HEK293T (cell line): ENCODE measurements around the gene HRH4.

Experiments used
- BHLHE40 ChIP-seq: fragments of 450-650 bp; IDR thresholded peaks from 2 replicates; pipeline ENCODE4 v1.6.1; 2016; ENCODE audit warnings: mild to moderate bottlenecking, moderate library complexity, borderline replicate concordance
- LEF1 ChIP-seq: fragments of 450-650 bp; IDR thresholded peaks from 2 replicates; pipeline ENCODE4 v1.6.1; 2017; ENCODE audit warnings: mild to moderate bottlenecking, borderline replicate concordance
- TARDBP ChIP-seq: fragments of 450-650 bp; IDR thresholded peaks from 2 replicates; pipeline ENCODE4 v1.6.1; 2016

DNA sequence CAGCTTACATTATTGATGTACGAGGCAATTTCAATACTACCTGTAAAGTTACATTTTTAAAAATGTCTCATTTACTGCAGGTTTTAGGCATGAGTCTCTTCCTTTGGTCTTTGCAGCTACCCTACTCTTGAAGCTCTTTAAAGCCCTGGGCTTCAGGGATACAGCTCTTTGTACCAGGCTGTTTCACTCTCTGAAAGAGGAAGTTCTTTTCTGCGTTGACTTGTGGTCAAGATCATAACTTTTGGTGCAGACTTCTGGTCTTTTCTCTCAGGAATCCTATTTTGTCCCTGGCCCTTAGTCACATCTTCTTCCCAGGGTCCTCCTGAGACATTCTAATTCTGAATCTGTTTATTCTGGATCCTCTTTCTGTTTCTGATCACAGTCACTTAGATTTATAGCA is 16.6 kb upstream of the HRH4 start:
- TF ChIP-seq BHLHE40 (no peak), TARDBP (no peak), LEF1 (no peak)
